ENCODE results near the gene MYH6. TPM values are rescaled to one million over a fixed set of nuclear protein-coding genes. Genes with fewer than 3 reads are reported as not detected.

MYH6 gene
- total and polyA plus RNA-seq, 2 donors (not counting 3 experiments of a cell fraction or from before 2014, with no cell fraction given), result not detected

DNA sequence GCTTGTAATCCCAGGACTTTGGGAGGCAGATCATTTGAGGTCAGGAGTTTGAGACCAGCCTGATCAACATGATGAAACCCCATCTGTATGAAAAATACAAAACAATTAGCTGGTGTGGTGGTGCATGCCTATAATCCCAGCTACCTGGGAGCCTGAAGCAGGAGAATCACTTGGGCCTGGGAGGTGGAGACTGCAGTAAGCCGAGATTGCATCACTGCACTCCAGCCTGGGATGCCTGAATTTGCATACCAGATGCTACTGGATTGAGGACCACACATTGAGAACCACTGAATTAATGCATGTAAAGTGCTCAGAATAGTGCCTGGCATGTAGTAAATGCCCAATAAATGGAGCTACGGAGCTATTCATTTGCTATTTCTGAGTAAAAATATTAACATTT lies 42.3 kb upstream of the MYH6 start:
- ChIA-PET POLR2A (no interaction called here), CTCF (interaction anchor here (1.5 kb wide), 1 partner anchor 28 kb away, joined by 4 read pairs; no protein-coding TSS in a partner anchor)
- Histone ChIP-seq H3K9me3 (replicated peaks; ENCODE audit: control insufficient read depth, insufficient read depth, low read length) (no peaks in the 10 kb centered on the region), H3K9me1 (replicated peaks; ENCODE audit: control insufficient read depth, extremely low read depth, insufficient read depth, low read length) (no peaks in the 10 kb centered on the region), H4K20me1 (replicated peaks; ENCODE audit: control insufficient read depth, extremely low read depth, insufficient read depth, low read length) (no peaks in the 10 kb centered on the region), H2AFZ (ENCODE audit: low read depth, low read length) (no peak overlapping the region), H3K36me3 (ENCODE audit: control insufficient read depth in 2 of 2, extremely low read depth in 1 of 2, insufficient read depth in 2 of 2, low read length in 2 of 2) (no peaks in the 10 kb centered on the region), H3K4me2 (ENCODE audit: insufficient read depth, low read length) (no peak overlapping the region), H3K4me1 (ENCODE audit: control insufficient read depth, extremely low read depth, insufficient read depth, low read length) (no peaks in the 10 kb centered on the region), H3K27ac (ENCODE audit: insufficient read depth, low read depth, low read length) (no peak overlapping the region), H3K27me3 (ENCODE audit: control insufficient read depth in 2 of 2, insufficient read depth in 2 of 2, low read length in 2 of 2) (peaks cover 17 to 32% of the 10 kb centered on the region in 2 experiments), H3K4me3 (replicated peaks in 1 of 3; ENCODE audit: insufficient read depth in 1 of 3, low read depth in 1 of 3, low read length in 3 of 3) (no peak overlapping the region), H3K9ac (replicated peaks; ENCODE audit: extremely low read depth, insufficient read depth, low read length) (no peak overlapping the region), H3K79me2 (ENCODE audit: control insufficient read depth, insufficient read depth, low read length) (no peaks in the 10 kb centered on the region)
- DNase-seq (ENCODE audit: low read depth, low spot score), result no peak
- TF ChIP-seq POLR2AphosphoS5 (IDR thresholded peaks at IDR 0.05; ENCODE audit: insufficient read depth, low read depth, low read length), result no peak
- TF ChIP-seq MYC (IDR thresholded peaks at IDR 0.05; ENCODE audit: low read depth, low read length), result no peak
- no peak for TF ChIP-seq FOS (IDR thresholded peaks at IDR 0.05; ENCODE audit: borderline replicate concordance, insufficient read depth, low read length)
- no peak for TF ChIP-seq POLR2A (IDR thresholded peaks at IDR 0.05; ENCODE audit: low read depth, low read length)
- dilution Hi-C loops (cut with MboI; ENCODE audit: extremely low pct_ligation_motif_present, low sequenced_read_pairs) (no loop called here), intact Hi-C loops (cut with micrococcal nuclease) (no loop called here)
- BruUV-seq (replicated peaks), result no TSS peak
- FAIRE-seq, result no peak

- ChIA-PET CTCF (interaction anchor here (1.5 kb wide), 1 partner anchor 29 kb away, joined by 4 read pairs; no protein-coding TSS in a partner anchor), POLR2A (no interaction called here)
- Histone ChIP-seq H3K4me3 (replicated peaks in 1 of 3; ENCODE audit: insufficient read depth in 1 of 3, low read depth in 1 of 3, low read length in 3 of 3) (no peak overlapping the region), H3K79me2 (ENCODE audit: control insufficient read depth, insufficient read depth, low read length) (no peaks in the 10 kb centered on the region), H2AFZ (ENCODE audit: low read depth, low read length) (no peak overlapping the region), H3K4me2 (ENCODE audit: insufficient read depth, low read length) (no peak overlapping the region), H3K9me3 (replicated peaks; ENCODE audit: control insufficient read depth, insufficient read depth, low read length) (no peaks in the 10 kb centered on the region), H4K20me1 (replicated peaks; ENCODE audit: control insufficient read depth, extremely low read depth, insufficient read depth, low read length) (no peaks in the 10 kb centered on the region), H3K9ac (replicated peaks; ENCODE audit: extremely low read depth, insufficient read depth, low read length) (no peak overlapping the region), H3K27me3 (ENCODE audit: control insufficient read depth in 2 of 2, insufficient read depth in 2 of 2, low read length in 2 of 2) (peaks cover 14 to 31% of the 10 kb centered on the region in 2 experiments), H3K9me1 (replicated peaks; ENCODE audit: control insufficient read depth, extremely low read depth, insufficient read depth, low read length) (no peaks in the 10 kb centered on the region), H3K27ac (ENCODE audit: insufficient read depth, low read depth, low read length) (no peak overlapping the region), H3K36me3 (ENCODE audit: control insufficient read depth in 2 of 2, extremely low read depth in 1 of 2, insufficient read depth in 2 of 2, low read length in 2 of 2) (no peaks in the 10 kb centered on the region), H3K4me1 (ENCODE audit: control insufficient read depth, extremely low read depth, insufficient read depth, low read length) (no peaks in the 10 kb centered on the region)
- DNase-seq (ENCODE audit: low read depth, low spot score) (no peak), FAIRE-seq (no peak)
- no TSS peak for BruUV-seq (replicated peaks)
- TF ChIP-seq FOS (IDR thresholded peaks at IDR 0.05; ENCODE audit: borderline replicate concordance, insufficient read depth, low read length) (no peak), EZH2 (IDR thresholded peaks at IDR 0.05; ENCODE audit: borderline replicate concordance, low read depth, low read length, severe bottlenecking) (no peak), MAX (IDR thresholded peaks at IDR 0.05; ENCODE audit: insufficient read depth, insufficient read length) (no peak), MYC (IDR thresholded peaks at IDR 0.05; ENCODE audit: low read depth, low read length) (no peak), POLR2AphosphoS5 (IDR thresholded peaks at IDR 0.05; ENCODE audit: insufficient read depth, low read depth, low read length) (no peak), JUN (IDR thresholded peaks at IDR 0.05; ENCODE audit: borderline replicate concordance, insufficient read depth, insufficient read length, low read depth) (no peak)
- dilution Hi-C loops (cut with MboI; ENCODE audit: extremely low pct_ligation_motif_present, low sequenced_read_pairs), result no loop called here
- intact Hi-C loops (cut with micrococcal nuclease), result no loop called here
These were observed 41.2 kb upstream of the MYH6 start for GRCh38 chr14:23449314-23449713.

Measured in endothelial cell of umbilical vein (primary cell).